Stimulated activated CD8-positive, alpha-beta memory T cell treated with anti-CD3 and anti-CD28 coated beads, Interleukin-4, amount 100 ng/mL, for 1 hour (primary cell): ENCODE results near the gene KIF5B.

Experiments used
- DNase-seq, 2 donors: peaks; one replicate each; pipeline ENCODE4 v3.0.0-alpha.2; 2020; ENCODE audit warnings: low read depth in 2 of 2, low spot score in 1 of 2

KIF5B gene

GRCh38 chr10:31962826-31963588, 93.2 kb downstream of the KIF5B start:
- no peak for DNase-seq

GRCh38 chr10:31961277-31962074, 94.7 kb downstream of the KIF5B start:
- no peak for DNase-seq

DNA sequence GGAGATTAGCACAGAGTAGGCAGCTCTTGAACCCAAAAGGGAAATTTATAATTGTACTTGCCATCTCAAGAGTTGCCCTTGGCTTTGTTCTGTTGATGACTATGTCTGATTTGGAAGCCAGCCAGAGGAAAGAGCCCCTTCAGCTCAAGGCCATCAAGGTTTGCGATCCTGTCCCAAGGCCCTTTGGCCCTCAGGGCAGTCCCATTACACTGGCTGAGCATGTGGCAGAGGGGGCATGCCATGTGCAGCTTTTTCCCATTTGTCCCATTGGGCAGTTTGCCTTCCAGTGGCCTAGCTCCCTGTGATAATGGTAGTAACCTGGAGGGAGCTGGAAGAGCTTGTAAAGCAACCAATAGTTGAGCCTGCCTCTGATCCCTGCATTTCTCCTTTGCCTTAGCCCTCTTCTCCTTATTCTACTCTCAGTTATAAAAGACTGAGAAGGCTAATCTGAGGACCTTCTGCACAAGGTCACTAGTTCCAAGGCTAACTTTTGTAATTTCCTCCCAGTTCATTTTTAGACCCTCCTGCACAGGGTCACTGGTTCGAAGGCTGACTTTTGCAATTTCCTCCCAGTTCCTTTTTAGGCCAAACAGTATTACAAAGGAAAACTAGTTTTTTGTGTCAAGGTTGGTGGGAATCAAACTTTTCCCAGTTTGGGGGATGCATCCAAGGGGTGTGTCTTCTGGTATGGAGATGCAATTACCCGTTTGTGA, 96.6 kb downstream of the KIF5B start:
- no peak for DNase-seq
